Bronchial epithelial cell (primary cell): ENCODE data around the gene TMEM121B. TPM values are rescaled to one million over a fixed set of nuclear protein-coding genes. Genes with fewer than 3 reads are reported as not detected.
"Not testable (repeated sequence)": the region's sequence is repeated elsewhere in the genome, so short reads cannot be mapped to it uniquely, and the experiment has no call there.

ENCODE experiments used
- DNase-seq: peaks from one replicate; pipeline ENCODE4 v3.0.0-alpha.2; 2010; ENCODE audit warnings: low read depth
- FAIRE-seq: peaks from 2 replicates; lab custom pipeline; 2011; peaks lifted over from hg19 to GRCh38; lab: Jason Lieb, UNC
- H3K27me3 ChIP-seq: 2 replicates; pipeline ENCODE4 v1.5.1; 2011; ENCODE audit warnings: low read length; ENCODE audit not compliant: control insufficient read depth, insufficient read depth
- H3K36me3 ChIP-seq: 2 replicates; pipeline ENCODE4 v1.5.1; 2011; ENCODE audit warnings: low read length; ENCODE audit not compliant: control insufficient read depth, insufficient read depth
- H3K4me3 ChIP-seq: 2 replicates; pipeline ENCODE4 v1.5.1; 2011; ENCODE audit warnings: mild to moderate bottlenecking, low read depth, low read length, control low read depth
- CTCF ChIP-seq: IDR thresholded peaks from 2 replicates; pipeline ENCODE4 v1.5.1; 2011; ENCODE audit warnings: mild to moderate bottlenecking, moderate library complexity, low read length, control low read depth, inconsistent platforms; ENCODE audit not compliant: insufficient read depth, severe bottlenecking
- total RNA-seq: library from RNA; depleted of rRNA; stranded (reverse); fragments of >200 nt; gene quantifications from 2 replicates; pipeline ENCODE4 v1.2.1, GENCODE V29; 2014

TMEM121B gene
- total RNA-seq, 1 donor from 2014 or later = not detected

GRCh38 chr22:17152971-17153370 is 31.8 kb upstream of the TMEM121B start:
- FAIRE-seq = no peak
- Histone ChIP-seq H3K36me3 (no peaks in the 10 kb centered on the region), H3K27me3 (no peaks in the 10 kb centered on the region), H3K4me3 (no peak overlapping the region)
- DNase-seq = no peak
- TF ChIP-seq CTCF = no peak

GRCh38 chr22:17152340-17152739 is 31.2 kb upstream of the TMEM121B start:
- H3K27me3 ChIP-seq = no peaks in the 10 kb centered on the region
- FAIRE-seq (no peak), DNase-seq (no peak)
- TF ChIP-seq CTCF = no peak
- no peaks in the 10 kb centered on the region for H3K36me3 ChIP-seq
- no peak overlapping the region for H3K4me3 ChIP-seq

- peak; percentile 13 for FAIRE-seq
- no peak for DNase-seq
- Histone ChIP-seq H3K27me3 (no peaks in the 10 kb centered on the region), H3K4me3 (no peak overlapping the region), H3K36me3 (peaks cover 3% of the 10 kb centered on the region)
- no peak for TF ChIP-seq CTCF
Observed at GRCh38 chr22:17149076-17149815, 28.1 kb upstream of the TMEM121B start.

GRCh38 chr22:17147458-17147857 is 26.3 kb upstream of the TMEM121B start:
- FAIRE-seq = peak; percentile 52
- not testable (repeated sequence) for H3K27me3 ChIP-seq, DNase-seq, H3K4me3 ChIP-seq, H3K36me3 ChIP-seq

GRCh38 chr22:17145021-17145680 is 24.0 kb upstream of the TMEM121B start:
- FAIRE-seq = no peak

More at GRCh38 chr22:17145021-17145680, 24.0 kb upstream of the TMEM121B start:
- Histone ChIP-seq H3K27me3 (no peaks in the 10 kb centered on the region), H3K36me3 (peaks cover 14% of the 10 kb centered on the region), H3K4me3 (no peak overlapping the region)
- DNase-seq = no peak
- TF ChIP-seq CTCF = no peak
